NCI-H1694 (cell line): Measurements from ENCODE around the gene ZSCAN31.

Experiments
- DNase-seq: peaks from one replicate; lab custom pipeline; 2025; lab: John Stamatoyannopoulos, UW

ZSCAN31 gene

GRCh38 chr6:28353356-28353755 lies 17.4 kb upstream of the ZSCAN31 start:
- DNase-seq, result no peak

- DNase-seq, result no peak
These were observed 15.6 kb upstream of the ZSCAN31 start for GRCh38 chr6:28351493-28351925.

GRCh38 chr6:28351087-28351486 lies 15.1 kb upstream of the ZSCAN31 start:
- DNase-seq, result no peak

GRCh38 chr6:28349892-28350737 lies 14.2 kb upstream of the ZSCAN31 start, which contains the start of gene ZKSCAN3:
TSS of gene ZKSCAN3 (plus strand) at chr6:28349947. CDS start at chr6:28359587, 9,640 bp downstream.
- DNase-seq, result peak; percentile 37

- no peak for DNase-seq
These were observed 13.5 kb upstream of the ZSCAN31 start for GRCh38 chr6:28349344-28349891.

- no peak for DNase-seq
These were observed 11.2 kb upstream of the ZSCAN31 start for GRCh38 chr6:28347119-28347518.

GRCh38 chr6:28345201-28345600 lies 9.3 kb upstream of the ZSCAN31 start:
- no peak for DNase-seq

GRCh38 chr6:28343898-28344677 lies 8.1 kb upstream of the ZSCAN31 start:
- no peak for DNase-seq

GRCh38 chr6:28340310-28341095 lies 4.6 kb upstream of the ZSCAN31 start:
- DNase-seq, result no peak

GRCh38 chr6:28337121-28337520 lies 1.2 kb upstream of the ZSCAN31 start:
- DNase-seq, result no peak

- no peak for DNase-seq
These were observed 554 bp upstream of the ZSCAN31 start for GRCh38 chr6:28336284-28337120.

GRCh38 chr6:28335040-28335563 lies 846 bp downstream of the ZSCAN31 start:
- no peak for DNase-seq

GRCh38 chr6:28334286-28335039 lies 1.5 kb downstream of the ZSCAN31 start:
- DNase-seq, result no peak

GRCh38 chr6:28333599-28334018 lies 2.3 kb downstream of the ZSCAN31 start:
- no peak for DNase-seq

GRCh38 chr6:28333047-28333446 lies 2.9 kb downstream of the ZSCAN31 start:
- no peak for DNase-seq

GRCh38 chr6:28330041-28330440 lies 5.9 kb downstream of the ZSCAN31 start:
- DNase-seq, result no peak

- no peak for DNase-seq
These were observed 9.5 kb downstream of the ZSCAN31 start for GRCh38 chr6:28326371-28326948.

GRCh38 chr6:28323813-28324424 lies 12.0 kb downstream of the ZSCAN31 start:
- DNase-seq, result no peak

GRCh38 chr6:28322661-28323060 lies 13.3 kb downstream of the ZSCAN31 start:
- no peak for DNase-seq
